HG03469 (cell line): ENCODE results near the gene FAM133A.

ENCODE experiments used
- ATAC-seq: cut with Tn5 transposase; IDR thresholded peaks from one replicate; pipeline ENCODE4 v1.9.1; 2021; ENCODE audit warnings: mild to moderate bottlenecking, moderate library complexity, moderate number of reproducible peaks; ENCODE audit not compliant: unreplicated experiment

Gene FAM133A

DNA sequence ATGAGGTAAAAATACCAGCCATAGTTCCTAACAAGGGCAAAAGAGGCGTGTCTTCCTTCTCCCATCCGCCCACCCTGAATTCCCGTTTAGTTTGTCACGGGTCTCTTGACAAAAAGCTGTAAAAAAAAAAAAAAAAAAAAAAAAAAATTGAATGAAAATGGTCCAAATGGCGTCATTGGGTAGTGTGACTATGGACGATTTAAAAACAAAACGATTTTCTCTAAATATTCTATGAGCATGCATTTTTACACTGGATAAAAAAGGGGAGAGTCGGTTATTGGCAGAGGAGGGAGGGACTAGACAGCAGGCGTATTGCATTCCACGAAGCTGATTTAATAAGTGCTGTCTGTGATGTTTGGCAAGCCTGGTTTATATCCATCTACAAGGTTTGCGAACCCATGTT, at the start of gene FAM133A:
Gene FAM133A (plus strand): TSS at position 338 of the 403 bp plus-strand sequence. CDS start 35,214 bp downstream, outside the sequence.
- ATAC-seq: no peak

DNA sequence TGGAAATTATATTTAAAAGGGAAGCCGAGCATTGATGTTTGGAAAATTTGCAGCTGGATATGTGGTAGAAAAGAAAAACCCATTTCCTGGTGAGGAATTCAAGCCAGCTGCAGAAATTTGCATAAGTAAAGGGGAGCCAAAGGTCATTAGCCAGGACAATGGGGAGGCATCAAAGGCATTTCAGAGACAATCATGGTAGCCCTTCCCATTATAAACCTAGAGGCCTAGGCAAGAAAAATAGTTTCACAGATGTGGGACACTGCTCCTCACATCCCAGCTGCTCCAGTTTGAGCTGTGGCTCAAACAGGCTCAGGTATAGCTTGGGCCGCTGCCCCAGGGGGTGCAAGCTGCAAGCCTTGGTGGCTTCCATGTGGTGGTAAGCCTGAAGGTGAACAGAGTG, 36.4 kb upstream of the FAM133A start:
- no peak for ATAC-seq

GRCh38 chrX:93649381-93649780, 24.6 kb upstream of the FAM133A start:
- ATAC-seq: no peak

DNA sequence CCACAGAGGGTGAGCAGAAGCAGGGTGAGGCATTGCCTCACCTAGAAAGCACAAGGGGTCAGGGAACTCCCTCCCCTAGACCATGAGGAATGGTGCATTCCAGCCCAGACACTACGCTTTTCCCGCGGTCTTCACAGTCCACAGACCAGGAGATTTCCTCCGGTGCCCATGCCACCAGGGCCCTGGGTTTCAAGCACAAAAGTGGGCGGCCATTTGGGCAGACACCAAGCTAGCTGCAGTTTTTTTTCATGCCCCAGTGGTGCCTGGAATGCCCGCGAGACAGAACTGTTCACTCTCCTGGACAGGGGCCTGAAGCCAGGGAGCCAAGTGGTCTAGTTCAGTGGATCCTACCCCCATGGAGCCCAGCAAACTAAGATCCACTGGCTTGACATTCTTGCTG, 13.4 kb upstream of the FAM133A start:
- no peak for ATAC-seq

DNA sequence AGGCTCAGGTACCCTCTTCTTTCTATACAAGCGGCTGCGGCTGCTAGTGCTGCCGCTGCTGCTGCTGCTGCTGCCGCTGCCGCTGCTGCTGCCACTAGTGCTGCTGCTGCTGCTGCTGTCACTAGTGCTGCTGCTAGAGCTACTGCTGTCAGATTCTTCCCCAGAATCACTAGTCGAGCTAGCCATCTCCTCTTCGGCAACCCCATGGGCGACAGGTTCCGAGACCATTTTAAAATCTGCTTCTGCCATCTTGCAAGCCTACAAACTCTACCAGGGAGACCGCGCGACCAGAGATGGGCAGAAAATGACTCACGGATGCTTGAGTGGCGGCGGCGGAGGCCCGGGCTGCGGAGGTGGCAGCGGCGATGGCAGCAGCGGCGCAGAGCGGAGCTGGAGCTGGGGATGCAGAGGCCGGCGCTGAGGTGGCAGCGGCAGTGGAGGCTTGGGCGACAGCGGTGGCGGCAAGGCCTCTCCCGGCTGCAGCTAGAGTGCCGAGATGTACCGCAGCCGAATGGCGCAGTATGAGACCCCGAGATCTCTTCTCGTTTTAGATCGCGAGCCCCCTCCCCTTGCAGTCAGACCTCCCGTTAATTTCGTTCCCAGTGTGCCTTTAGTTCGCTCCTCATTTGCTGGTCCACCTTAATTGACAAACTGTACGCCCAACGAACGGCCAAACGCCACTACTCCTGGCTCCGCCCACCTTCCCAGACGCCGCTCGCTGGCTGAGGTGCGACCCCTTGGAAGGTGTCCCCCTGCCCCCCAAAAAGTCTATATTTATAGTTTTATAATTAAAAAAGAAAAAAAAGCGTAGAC, 744 bp upstream of the FAM133A start, which contains the start of gene NAP1L3:
Gene NAP1L3 (minus strand): TSS at position 523 of the 813 bp plus-strand sequence. CDS start 274 bp downstream, at position 249.
- ATAC-seq: no peak

DNA sequence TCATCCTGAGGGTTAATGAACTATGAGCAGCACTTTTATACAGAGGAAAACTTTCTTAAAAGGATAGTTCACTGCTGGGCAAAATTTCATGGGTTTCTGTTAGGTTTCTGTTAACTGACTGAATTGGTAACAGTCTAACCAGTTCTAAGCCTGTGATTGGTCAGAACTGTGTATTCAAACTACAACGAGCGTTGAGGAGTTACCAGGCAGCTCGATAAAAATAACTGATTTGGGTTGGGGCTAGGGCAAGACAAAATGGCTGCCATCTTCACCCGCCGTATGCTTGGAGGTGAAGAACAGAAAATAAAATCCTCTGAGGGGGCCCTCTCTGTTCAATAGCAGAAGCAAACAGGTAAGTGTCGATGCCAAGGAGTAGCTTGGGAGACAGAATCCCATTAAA, 22.0 kb downstream of the FAM133A start:
- ATAC-seq: no peak

DNA sequence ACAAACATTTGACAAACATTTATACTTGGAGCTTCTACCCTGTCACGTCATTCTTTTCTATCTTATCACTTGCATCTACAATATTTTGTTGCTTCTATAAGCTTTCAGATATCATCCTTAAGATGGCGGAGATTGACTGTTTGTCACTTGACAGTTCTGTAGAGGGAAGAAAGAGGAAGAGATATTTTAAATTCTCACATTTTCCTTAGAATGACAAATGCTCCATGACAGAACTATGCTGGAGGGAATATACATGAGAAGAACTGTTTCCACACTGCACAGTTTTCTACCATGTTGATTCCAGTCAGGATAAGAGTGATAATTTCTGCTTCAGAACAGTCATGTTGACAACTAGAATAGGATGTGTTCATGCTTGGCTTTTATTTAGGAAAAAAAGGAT, 29.7 kb downstream of the FAM133A start:
- ATAC-seq: no peak

GRCh38 chrX:93711076-93711475, 37.1 kb downstream of the FAM133A start:
- ATAC-seq: no peak

GRCh38 chrX:93741811-93742210, 67.8 kb downstream of the FAM133A start:
- ATAC-seq: no peak

- no peak for ATAC-seq
Observed at GRCh38 chrX:93760163-93760562, 86.2 kb downstream of the FAM133A start.
